Endometrium (tissue), 2 donors: ENCODE measurements around the gene ASB6.

Experiments
- FAIRE-seq: peaks from 2 replicates; lab custom pipeline; 2012; peaks lifted over from hg19 to GRCh38; lab: Jason Lieb, UNC
- donor health status: control.
- donor health status: control.

Gene ASB6, protein sequence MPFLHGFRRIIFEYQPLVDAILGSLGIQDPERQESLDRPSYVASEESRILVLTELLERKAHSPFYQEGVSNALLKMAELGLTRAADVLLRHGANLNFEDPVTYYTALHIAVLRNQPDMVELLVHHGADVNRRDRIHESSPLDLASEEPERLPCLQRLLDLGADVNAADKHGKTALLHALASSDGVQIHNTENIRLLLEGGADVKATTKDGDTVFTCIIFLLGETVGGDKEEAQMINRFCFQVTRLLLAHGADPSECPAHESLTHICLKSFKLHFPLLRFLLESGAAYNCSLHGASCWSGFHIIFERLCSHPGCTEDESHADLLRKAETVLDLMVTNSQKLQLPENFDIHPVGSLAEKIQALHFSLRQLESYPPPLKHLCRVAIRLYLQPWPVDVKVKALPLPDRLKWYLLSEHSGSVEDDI

GRCh38 chr9:129641750-129642585 lies at the start of gene ASB6:
Gene ASB6 (minus strand): TSS chr9:129642151. CDS start chr9:129641999, 152 bp downstream.
- FAIRE-seq: no peak

DNA sequence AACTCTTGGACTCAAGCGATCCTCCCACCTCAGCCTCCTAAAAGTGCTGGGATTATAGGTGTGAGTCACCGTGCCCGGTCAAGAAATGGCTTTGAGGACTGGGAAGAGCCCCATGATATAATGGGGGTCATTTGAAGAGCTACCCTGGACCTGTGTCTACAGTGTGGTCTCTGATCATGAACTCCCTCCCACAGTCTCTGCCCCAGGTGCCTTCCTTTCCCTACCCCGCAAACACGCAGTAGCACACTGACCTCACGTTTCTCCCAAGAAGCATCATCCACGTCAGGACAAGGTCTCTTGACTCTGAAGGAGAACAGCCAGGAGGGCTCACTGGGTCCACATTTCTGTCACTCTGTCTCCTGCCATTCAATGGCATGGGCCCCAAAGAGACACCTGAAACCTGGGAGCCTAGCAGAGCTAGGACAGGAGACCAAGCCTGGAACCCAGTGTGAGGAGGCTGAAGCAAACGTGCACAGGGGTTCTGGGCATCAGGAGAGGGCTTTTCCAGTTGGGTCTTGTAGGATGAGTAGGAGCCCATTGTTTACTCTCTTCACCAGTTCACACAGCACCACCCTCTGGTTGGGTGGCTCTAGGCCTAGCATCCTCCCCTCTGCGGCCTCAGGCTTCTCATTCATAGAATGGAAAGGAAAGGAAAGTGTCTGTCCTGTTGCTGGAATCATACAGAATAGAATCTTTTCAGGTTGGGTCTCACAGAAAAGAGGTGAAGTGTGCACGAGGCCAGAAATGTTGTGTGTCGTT lies 46.5 kb upstream of the ASB6 start:
- no peak for FAIRE-seq

- FAIRE-seq: no peak
Observed at GRCh38 chr9:129687391-129687790, 45.4 kb upstream of the ASB6 start.

- no peak for FAIRE-seq
Observed at GRCh38 chr9:129686736-129687135, 44.8 kb upstream of the ASB6 start.

DNA sequence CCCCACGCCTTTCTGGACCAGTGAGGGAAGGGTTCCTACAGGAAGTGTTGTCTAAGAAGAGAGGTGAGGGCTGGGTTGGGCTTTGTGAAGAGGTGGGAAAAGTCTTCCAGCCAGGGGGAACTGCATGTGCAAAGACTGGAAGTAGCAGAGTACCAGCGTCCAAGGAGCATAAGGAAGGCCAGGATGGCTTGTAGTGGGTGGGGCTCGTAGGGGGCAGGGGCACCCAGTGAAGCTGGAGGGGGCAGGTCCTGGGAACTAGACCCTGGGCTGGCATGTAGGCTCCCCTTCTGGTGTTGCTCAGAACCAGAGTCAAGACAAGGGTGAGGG lies 43.9 kb upstream of the ASB6 start:
- no peak for FAIRE-seq

- no peak for FAIRE-seq
Observed at GRCh38 chr9:129685220-129685932, 43.4 kb upstream of the ASB6 start.

DNA sequence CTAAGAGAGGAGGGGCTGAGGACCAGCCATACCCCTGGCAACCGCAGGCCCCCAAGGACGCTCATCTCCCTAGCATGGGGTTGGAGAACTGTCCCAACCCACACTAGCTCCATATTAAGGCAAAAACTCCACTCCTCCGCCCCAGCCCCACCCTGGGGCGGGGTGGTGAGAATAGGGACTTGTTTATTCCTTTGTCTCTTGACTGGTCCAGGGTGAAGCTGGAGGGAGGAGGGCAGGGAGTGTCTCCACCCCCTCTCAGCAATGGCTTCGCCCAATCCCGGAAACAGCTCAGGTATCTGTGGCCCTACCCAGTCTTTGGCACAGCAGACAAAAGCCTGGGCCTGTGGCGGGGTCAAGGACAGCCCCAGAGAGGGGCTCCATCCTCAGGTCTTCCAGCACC lies 40.4 kb upstream of the ASB6 start:
- FAIRE-seq: no peak

GRCh38 chr9:129681924-129682323 lies 40.0 kb upstream of the ASB6 start:
- FAIRE-seq: no peak

- no peak for FAIRE-seq
Observed at GRCh38 chr9:129679537-129679936, 37.6 kb upstream of the ASB6 start.

GRCh38 chr9:129678844-129679243 lies 36.9 kb upstream of the ASB6 start:
- FAIRE-seq: no peak

- FAIRE-seq: no peak
Observed at GRCh38 chr9:129677456-129677855, 35.5 kb upstream of the ASB6 start.

GRCh38 chr9:129676975-129677374 lies 35.0 kb upstream of the ASB6 start:
- FAIRE-seq: no peak

- FAIRE-seq: no peak
Observed at GRCh38 chr9:129676287-129676686, 34.3 kb upstream of the ASB6 start.

DNA sequence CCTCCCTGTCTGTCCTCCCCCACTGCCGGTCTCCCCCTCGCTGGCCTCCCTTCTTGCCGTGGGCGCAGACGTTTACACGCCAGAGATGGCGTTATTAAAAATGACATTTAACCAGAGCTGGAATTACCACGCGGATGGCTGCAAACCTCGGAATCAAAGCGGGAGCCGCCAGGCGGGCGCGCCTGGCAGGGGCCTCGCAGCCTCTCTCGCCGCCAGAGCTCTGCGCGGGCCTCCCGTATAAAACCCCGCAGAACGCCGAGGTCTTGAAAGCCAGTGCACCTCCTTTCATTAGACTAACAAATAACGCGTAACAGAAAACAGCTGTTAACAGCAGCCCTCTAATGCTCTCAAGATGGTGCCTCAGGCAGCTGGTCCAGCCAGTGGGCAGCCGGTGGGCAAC lies 33.7 kb upstream of the ASB6 start:
- FAIRE-seq: no peak

DNA sequence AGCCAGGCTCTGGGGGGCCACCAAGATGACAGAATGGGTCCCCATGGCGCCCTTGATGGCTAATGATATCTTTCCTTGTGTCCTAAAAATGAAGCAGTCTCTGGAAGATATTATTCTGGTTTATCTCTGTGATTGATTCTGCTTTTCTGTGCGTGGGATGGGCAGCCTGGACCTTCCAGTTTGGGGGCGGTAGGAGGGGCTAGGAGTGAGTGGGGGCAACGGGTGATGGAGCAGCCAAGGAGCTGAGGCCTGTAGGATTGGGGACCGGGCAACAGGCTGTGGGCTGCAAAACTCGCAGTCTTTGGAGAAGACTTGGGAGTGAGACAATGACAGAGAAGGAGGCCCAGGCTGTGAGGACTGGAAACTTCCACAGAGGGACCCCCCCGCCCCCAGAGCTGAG lies 32.3 kb upstream of the ASB6 start:
- no peak for FAIRE-seq

- no peak for FAIRE-seq
Observed at GRCh38 chr9:129673602-129674001, 31.7 kb upstream of the ASB6 start.

DNA sequence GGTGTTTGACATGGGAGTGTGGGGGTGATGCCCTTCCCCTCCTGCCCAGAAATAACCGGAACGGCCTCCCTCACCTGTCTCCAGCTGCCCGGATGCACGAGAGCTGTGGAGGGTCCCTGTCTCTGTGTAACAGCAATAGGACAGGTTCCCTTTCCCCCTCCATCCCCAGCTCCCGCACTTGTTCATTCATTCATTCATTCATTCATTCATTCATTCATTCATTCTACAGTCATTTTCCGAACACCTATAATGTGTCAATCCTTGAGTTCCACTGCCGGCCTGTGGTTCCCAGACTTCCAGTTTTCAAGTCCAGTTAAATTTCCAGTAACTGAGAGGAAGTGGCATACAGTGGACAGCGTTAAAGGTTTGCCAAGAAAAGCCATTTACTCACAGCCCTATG lies 30.8 kb upstream of the ASB6 start:
- no peak for FAIRE-seq

DNA sequence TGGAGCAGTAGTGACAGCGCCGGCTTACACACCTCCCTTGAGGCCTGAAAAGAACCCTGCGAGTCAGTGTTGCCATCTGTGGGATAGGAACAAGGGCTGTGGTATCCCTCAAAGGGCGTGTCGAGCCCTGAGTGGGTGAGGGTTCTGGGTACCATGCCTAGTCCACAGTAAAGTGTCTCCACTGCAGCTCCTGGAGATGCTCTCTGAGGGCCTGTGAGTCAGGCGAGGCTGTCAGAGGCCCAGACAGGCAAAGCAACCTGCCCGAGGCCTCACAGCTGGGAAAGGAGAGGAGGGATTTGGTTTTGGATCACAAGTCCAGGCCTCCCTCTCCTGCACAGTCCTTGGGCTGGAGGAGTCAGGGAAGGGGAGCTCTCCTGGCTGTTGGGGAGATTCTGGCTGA lies 29.6 kb upstream of the ASB6 start:
- no peak for FAIRE-seq

GRCh38 chr9:129671065-129671464 lies 29.1 kb upstream of the ASB6 start:
- FAIRE-seq: no peak

GRCh38 chr9:129669946-129670345 lies 28.0 kb upstream of the ASB6 start:
- no peak for FAIRE-seq

GRCh38 chr9:129669141-129669718 lies 27.3 kb upstream of the ASB6 start:
- no peak for FAIRE-seq

GRCh38 chr9:129667850-129668249 lies 25.9 kb upstream of the ASB6 start:
- no peak for FAIRE-seq
